ENCODE results near the gene FBXO44. TPM values are rescaled to one million over a fixed set of nuclear protein-coding genes. Genes with fewer than 3 reads are reported as not detected.

Gene FBXO44
- total RNA-seq, 1 experiment from 2014 or later = 19.3 TPM

GRCh38 chr1:11610629-11611180 lies 44.0 kb upstream of the FBXO44 start:
- CTCF ChIA-PET = no interaction called here
- POLR2A ChIA-PET (ENCODE audit: low non-redundant PET) = no interaction called here
- no peak for DNase-seq (ENCODE audit: low spot score)
- Histone ChIP-seq H3K27me3 (replicated peaks; ENCODE audit: insufficient read depth, low read depth, low read length, poor library complexity) (peaks cover 40% of the 10 kb centered on the region), H3K27ac (ENCODE audit: low read depth, low read length, poor library complexity, severe bottlenecking) (no peak overlapping the region), H3K36me3 (ENCODE audit: insufficient read depth, low read length, poor library complexity, severe bottlenecking) (no peaks in the 10 kb centered on the region), H3K9me3 (ENCODE audit: low read depth, low read length, poor library complexity, severe bottlenecking) (no peaks in the 10 kb centered on the region), H3K4me3 (ENCODE audit: low read depth, low read length, poor library complexity, severe bottlenecking) (no peak overlapping the region), H3K4me1 (ENCODE audit: insufficient read depth, low read length, poor library complexity, severe bottlenecking) (no peaks in the 10 kb centered on the region)
- intact Hi-C loops (cut with micrococcal nuclease; ENCODE audit: unreplicated experiment) = no loop called here
- no peak for TF ChIP-seq CTCF (conservative IDR thresholded peaks at IDR 0.05; ENCODE audit: low read depth, low read length)
- TF ChIP-seq EZH2 (IDR thresholded peaks at IDR 0.05; ENCODE audit: borderline replicate concordance, low read depth, low read length, poor library complexity, severe bottlenecking) = no peak
- BruUV-seq (replicated peaks) = no TSS peak

GRCh38 chr1:11611638-11612327 lies 42.9 kb upstream of the FBXO44 start:
- intact Hi-C loops (cut with micrococcal nuclease; ENCODE audit: unreplicated experiment) = no loop called here

GRCh38 chr1:11613347-11613746 lies 41.3 kb upstream of the FBXO44 start:
- Histone ChIP-seq H3K27ac (ENCODE audit: low read depth, low read length, poor library complexity, severe bottlenecking) (no peak overlapping the region), H3K4me1 (ENCODE audit: insufficient read depth, low read length, poor library complexity, severe bottlenecking) (no peaks in the 10 kb centered on the region), H3K27me3 (replicated peaks; ENCODE audit: insufficient read depth, low read depth, low read length, poor library complexity) (peaks cover 41% of the 10 kb centered on the region), H3K9me3 (ENCODE audit: low read depth, low read length, poor library complexity, severe bottlenecking) (no peaks in the 10 kb centered on the region), H3K4me3 (ENCODE audit: low read depth, low read length, poor library complexity, severe bottlenecking) (no peak overlapping the region), H3K36me3 (ENCODE audit: insufficient read depth, low read length, poor library complexity, severe bottlenecking) (no peaks in the 10 kb centered on the region)
- TF ChIP-seq CTCF (conservative IDR thresholded peaks at IDR 0.05; ENCODE audit: low read depth, low read length) (no peak), EZH2 (IDR thresholded peaks at IDR 0.05; ENCODE audit: borderline replicate concordance, low read depth, low read length, poor library complexity, severe bottlenecking) (no peak)
- no TSS peak for BruUV-seq (replicated peaks)
- ChIA-PET POLR2A (ENCODE audit: low non-redundant PET) (no interaction called here), CTCF (no interaction called here)
- DNase-seq (ENCODE audit: low spot score) = no peak
- intact Hi-C loops (cut with micrococcal nuclease; ENCODE audit: unreplicated experiment) = no loop called here

More at GRCh38 chr1:11611638-11612327, 42.9 kb upstream of the FBXO44 start:
- H3K9me3 ChIP-seq (ENCODE audit: low read depth, low read length, poor library complexity, severe bottlenecking) = no peaks in the 10 kb centered on the region
- TF ChIP-seq EZH2 (IDR thresholded peaks at IDR 0.05; ENCODE audit: borderline replicate concordance, low read depth, low read length, poor library complexity, severe bottlenecking) (no peak), CTCF (conservative IDR thresholded peaks at IDR 0.05; ENCODE audit: low read depth, low read length) (no peak)
- ChIA-PET CTCF (no interaction called here), POLR2A (ENCODE audit: low non-redundant PET) (no interaction called here)
- H3K36me3 ChIP-seq (ENCODE audit: insufficient read depth, low read length, poor library complexity, severe bottlenecking) = no peaks in the 10 kb centered on the region
- no peak overlapping the region for H3K4me3 ChIP-seq (ENCODE audit: low read depth, low read length, poor library complexity, severe bottlenecking)
- H3K27me3 ChIP-seq (replicated peaks; ENCODE audit: insufficient read depth, low read depth, low read length, poor library complexity) = peaks cover 41% of the 10 kb centered on the region
- DNase-seq (ENCODE audit: low spot score) = no peak
- no peak overlapping the region for H3K27ac ChIP-seq (ENCODE audit: low read depth, low read length, poor library complexity, severe bottlenecking)
- no TSS peak for BruUV-seq (replicated peaks)
- no peaks in the 10 kb centered on the region for H3K4me1 ChIP-seq (ENCODE audit: insufficient read depth, low read length, poor library complexity, severe bottlenecking)
